H1 (cell line): ENCODE results near the gene SEH1L. TPM values are rescaled to one million over a fixed set of nuclear protein-coding genes. Genes with fewer than 3 reads are reported as not detected.

Experiments
- CTCF ChIA-PET: fragments of 300-600 bp; sonication (Branson Sonifier 250); formaldehyde crosslinking; loops from one replicate; lab custom pipeline; 2021; ENCODE audit not compliant: partially characterized antibody; lab: Charles Lee
- POLR2A ChIA-PET: fragments of 300-600 bp; sonication (Branson Sonifier 250); formaldehyde crosslinking; loops from one replicate; lab custom pipeline; 2021; ENCODE audit warnings: inconsistent platforms; ENCODE audit not compliant: partially characterized antibody; lab: Charles Lee
- DNase-seq, 2 experiments: peaks; one replicate each; pipeline versions ENCODE4 v3.0.0 to v3.0.0-alpha.2; 2010 to 2022; ENCODE audit warnings: low spot score in 2 of 2, low read depth in 1 of 2, mixed read lengths in 1 of 2
- FAIRE-seq: peaks from 2 replicates; lab custom pipeline; 2011; peaks lifted over from hg19 to GRCh38; lab: Jason Lieb, UNC
- H2AFZ ChIP-seq: 2 replicates; pipeline ENCODE4 v1.8.1; 2012; ENCODE audit warnings: low read length, inconsistent platforms
- H2AK5ac ChIP-seq: 2 replicates; pipeline ENCODE4 v1.6.1; 2013; ENCODE audit warnings: low read depth, low read length
- H2BK120ac ChIP-seq: replicated peaks from 2 replicates; pipeline ENCODE3; 2013; ENCODE audit warnings: low read depth, low read length, inconsistent platforms
- H2BK12ac ChIP-seq: 2 replicates; pipeline ENCODE4 v1.6.1; 2013; ENCODE audit warnings: low read depth, low read length
- H2BK15ac ChIP-seq: 2 replicates; pipeline ENCODE4 v1.6.1; 2013; ENCODE audit warnings: low read length
- H2BK20ac ChIP-seq: 2 replicates; pipeline ENCODE4 v1.6.1; 2013; ENCODE audit warnings: low read length
- H2BK5ac ChIP-seq: 2 replicates; pipeline ENCODE4 v1.6.1; 2013; ENCODE audit warnings: low read depth, low read length
- H3K14ac ChIP-seq: 2 replicates; pipeline ENCODE4 v1.6.1; 2013; ENCODE audit warnings: inconsistent platforms; ENCODE audit not compliant: insufficient read length
- H3K18ac ChIP-seq: 2 replicates; pipeline ENCODE4 v1.6.1; 2013; ENCODE audit warnings: low read length; ENCODE audit errors: extremely low read depth
- H3K23ac ChIP-seq: 2 replicates; pipeline ENCODE4 v1.6.1; 2013; ENCODE audit warnings: inconsistent platforms; ENCODE audit not compliant: insufficient read length
- H3K23me2 ChIP-seq: 2 replicates; pipeline ENCODE4 v1.6.1; 2013; ENCODE audit warnings: low read depth, low read length
- H3K27ac ChIP-seq: 2 replicates; pipeline ENCODE4 v1.6.1; 2011; ENCODE audit warnings: low read depth, low read length, inconsistent platforms
- H3K27me3 ChIP-seq, 4 experiments: replicated peaks in 1 of 4; 1 replicate in 1 of 4; 2 replicates in 3 of 4; pipeline versions ENCODE4 v1.6.1 to v1.8.1; 2011 to 2013; ENCODE audit warnings: low read length in 3 of 4, mild to moderate bottlenecking in 3 of 4, inconsistent platforms in 2 of 4, mixed read lengths in 2 of 4, moderate library complexity in 1 of 4; ENCODE audit not compliant: control insufficient read depth in 3 of 4, insufficient read depth in 3 of 4; ENCODE audit errors: extremely low read depth in 1 of 4
- H3K36me3 ChIP-seq, 4 experiments: 2 replicates each; pipeline versions ENCODE4 v1.6.1 to v1.8.1; 2011 to 2013; ENCODE audit warnings: mild to moderate bottlenecking in 4 of 4, low read length in 3 of 4, moderate library complexity in 2 of 4, control low read depth in 1 of 4, inconsistent platforms in 1 of 4; ENCODE audit not compliant: insufficient read depth in 4 of 4, control insufficient read depth in 2 of 4
- H3K4ac ChIP-seq: replicated peaks from 2 replicates; pipeline ENCODE3; 2013; ENCODE audit warnings: low read length, low read depth, mixed read lengths, inconsistent platforms; ENCODE audit not compliant: insufficient read length
- H3K4me1 ChIP-seq, 4 experiments: replicated peaks in 1 of 4; 1 replicate in 1 of 4; 2 replicates in 3 of 4; pipeline versions ENCODE4 v1.6.1 to v1.8.1; 2011 to 2013; ENCODE audit warnings: low read length in 3 of 4, inconsistent platforms in 2 of 4, mixed read lengths in 1 of 4; ENCODE audit not compliant: insufficient read depth in 4 of 4, control insufficient read depth in 3 of 4
- H3K4me2 ChIP-seq, 2 experiments: 2 replicates each; pipeline versions ENCODE4 v1.6.1 to v1.8.1; 2011 to 2013; ENCODE audit warnings: low read depth in 2 of 2, low read length in 2 of 2, control low read depth in 1 of 2, inconsistent platforms in 1 of 2, mild to moderate bottlenecking in 1 of 2; ENCODE audit not compliant: insufficient read depth in 1 of 2
- H3K4me3 ChIP-seq, 4 experiments: fragments of 200-600, 300-600 bp in 1 of 4; sonication (generic), shearing (Covaris generic), sonication (Bioruptor Twin) in 1 of 4; 2 replicates each; pipeline versions ENCODE4 v1.5.1 to v1.8.1; 2011 to 2016; ENCODE audit warnings: low read length in 4 of 4, low read depth in 3 of 4, control low read depth in 2 of 4, inconsistent platforms in 2 of 4, mild to moderate bottlenecking in 2 of 4, mixed read lengths in 1 of 4, moderate library complexity in 1 of 4; ENCODE audit not compliant: insufficient read depth in 2 of 4; ENCODE audit errors: extremely low read depth in 1 of 4
- H3K56ac ChIP-seq: replicated peaks from 2 replicates; pipeline ENCODE3; 2013; ENCODE audit warnings: low read depth, mild to moderate bottlenecking, mixed read lengths, low read length, inconsistent platforms; ENCODE audit not compliant: insufficient read length
- H3K79me1 ChIP-seq: 2 replicates; pipeline ENCODE4 v1.6.1; 2013; ENCODE audit warnings: low read depth, low read length, control low read depth
- H3K79me2 ChIP-seq, 2 experiments: 2 replicates each; pipeline versions ENCODE4 v1.6.1 to v1.8.1; 2012 to 2013; ENCODE audit warnings: low read length in 2 of 2, mild to moderate bottlenecking in 2 of 2, inconsistent platforms in 1 of 2; ENCODE audit not compliant: insufficient read depth in 2 of 2, control insufficient read depth in 1 of 2
- H3K9ac ChIP-seq, 4 experiments: replicated peaks in 1 of 4; 1 replicate in 1 of 4; 2 replicates in 3 of 4; pipeline versions ENCODE4 v1.6.1 to v1.8.1; 2011 to 2013; ENCODE audit warnings: low read depth in 3 of 4, low read length in 3 of 4, control low read depth in 2 of 4, mild to moderate bottlenecking in 2 of 4, moderate library complexity in 2 of 4, inconsistent platforms in 1 of 4; ENCODE audit errors: extremely low read depth in 1 of 4
- H3K9me3 ChIP-seq, 2 experiments: 2 replicates each; pipeline versions ENCODE4 v1.6.1 to v1.8.1; 2012 to 2013; ENCODE audit warnings: mild to moderate bottlenecking in 2 of 2, moderate library complexity in 2 of 2, control low read depth in 1 of 2, inconsistent platforms in 1 of 2, low read depth in 1 of 2, low read length in 1 of 2, mixed read lengths in 1 of 2; ENCODE audit not compliant: insufficient read depth in 2 of 2
- H4K20me1 ChIP-seq, 2 experiments: replicated peaks in 1 of 2; 2 replicates each; pipeline versions ENCODE3 to v1.8.1; 2011 to 2013; ENCODE audit warnings: inconsistent platforms in 2 of 2, low read length in 2 of 2, mild to moderate bottlenecking in 1 of 2; ENCODE audit not compliant: insufficient read depth in 2 of 2, control insufficient read depth in 1 of 2
- H4K5ac ChIP-seq: 2 replicates; pipeline ENCODE4 v1.6.1; 2013; ENCODE audit warnings: low read length, low read depth, mixed read lengths, inconsistent platforms; ENCODE audit not compliant: insufficient read length
- H4K8ac ChIP-seq: 2 replicates; pipeline ENCODE4 v1.8.0; 2013; ENCODE audit warnings: mild to moderate bottlenecking, moderate library complexity, low read length, inconsistent platforms; ENCODE audit not compliant: insufficient read depth; ENCODE audit errors: extremely low read depth
- H4K91ac ChIP-seq: replicated peaks from 2 replicates; pipeline ENCODE3; 2013; ENCODE audit warnings: low read length, mixed read lengths, inconsistent platforms; ENCODE audit not compliant: insufficient read length
- CBX5 ChIP-seq: fragments of 300-800, 300-1000 bp; sonication (generic); IDR thresholded peaks from 2 replicates; pipeline ENCODE4 v1.7.1; 2016; ENCODE audit warnings: antibody characterized with exemption, low read length, low read depth
- CBX8 ChIP-seq: fragments of 300-800, 300-1000 bp; sonication (generic); IDR thresholded peaks from 2 replicates; pipeline ENCODE4 v1.7.1; 2016; ENCODE audit warnings: low read depth, low read length, borderline replicate concordance
- E2F6 ChIP-seq: IDR thresholded peaks from 2 replicates; pipeline ENCODE4 v1.6.1; 2012; ENCODE audit warnings: inconsistent platforms
- EP300 ChIP-seq, 2 experiments: IDR thresholded peaks; 1 replicate in 1 of 2; 2 replicates in 1 of 2; pipeline ENCODE4 v1.6.1; 2011 to 2012; ENCODE audit warnings: low read depth in 2 of 2, low read length in 2 of 2, mild to moderate bottlenecking in 2 of 2, borderline replicate concordance in 1 of 2, inconsistent platforms in 1 of 2, moderate library complexity in 1 of 2
- FOSL1 ChIP-seq: IDR thresholded peaks from 2 replicates; pipeline ENCODE4 v1.6.1; 2011; ENCODE audit warnings: mild to moderate bottlenecking, low read depth, low read length, moderate library complexity; ENCODE audit not compliant: insufficient read depth
- KDM1A ChIP-seq: fragments of 200-600, 300-600 bp; sonication (generic); IDR thresholded peaks from 2 replicates; pipeline ENCODE4 v1.7.1; 2016; ENCODE audit warnings: mild to moderate bottlenecking, low read length, borderline replicate concordance
- PHF8 ChIP-seq: fragments of 200-600 bp; sonication (generic); conservative IDR thresholded peaks from 2 replicates; pipeline ENCODE4 v1.7.1; 2012; ENCODE audit warnings: low read depth, mild to moderate bottlenecking, inconsistent platforms, low read length, moderate library complexity
- POU5F1 ChIP-seq: IDR thresholded peaks from 2 replicates; pipeline ENCODE4 v1.6.1; 2011; ENCODE audit warnings: low read depth, mild to moderate bottlenecking, low read length, moderate library complexity
- SIRT6 ChIP-seq: IDR thresholded peaks from one replicate; pipeline ENCODE4 v1.7.1; 2012; ENCODE audit warnings: low read length, inconsistent platforms
- SP1 ChIP-seq: IDR thresholded peaks from 2 replicates; pipeline ENCODE4 v1.6.1; 2011; ENCODE audit warnings: low read depth, low read length
- USF2 ChIP-seq: IDR thresholded peaks from 2 replicates; pipeline ENCODE4 v1.6.1; 2011; ENCODE audit warnings: low read length, improper control_type of control experiment
- WGBS, 2 experiments: shearing (Covaris generic) in 1 of 2; methylation state at CpG; one replicate each; pipeline versions ENCODE4 v1.1.6 to v1.1.7; 2013 to 2015; ENCODE audit warnings: low lambda C conversion rate in 2 of 2, mixed read lengths in 2 of 2, inconsistent platforms in 1 of 2, low coverage in 1 of 2, missing lambda C conversion rate in 1 of 2; ENCODE audit not compliant: insufficient replicate concordance in 2 of 2, insufficient coverage in 1 of 2, insufficient read length in 1 of 2; ENCODE audit errors: extremely low coverage in 1 of 2, missing lambda C conversion rate in 1 of 2; 5-methylcytosine and 5-hydroxymethylcytosine counted together
- polyA plus RNA-seq, 7 experiments: library from polyadenylated mRNA; depleted of rRNA in 3 of 7; stranded (reverse) in 5 of 7; unstranded in 2 of 7; fragments of >200 nt in 5 of 7; fragments of 200-250 nt in 2 of 7; gene quantifications; 1 replicate in 5 of 7; 2 replicates in 1 of 7; 4 replicates in 1 of 7; pipeline versions ENCODE4 v1.2.1 to v1.2.3, GENCODE V29; 2011 to 2013; ENCODE audit warnings: missing spikeins in 2 of 7, mixed read lengths in 2 of 7
- total RNA-seq: library from RNA; stranded (reverse); fragmentation: NEBNext Ultra II Directional; extraction: Animal tissue kit (Norgen Biotek cat#: 25700); gene quantifications from 2 replicates; pipeline ENCODE4 v1.2.1, GENCODE V29; 2021

Gene SEH1L
- total and polyA plus RNA-seq, 2 of the 8 experiments (the other 6 are each of a cell fraction or from before 2014, with no cell fraction given), result 41.7 to 96.7 TPM

- no peak overlapping the region for H3K4ac ChIP-seq
- H2BK20ac ChIP-seq, result no peak overlapping the region
- H3K18ac ChIP-seq, result peak overlapping the region; percentile 99
- no peak overlapping the region for H3K23ac ChIP-seq
- H3K4me3 ChIP-seq, result peak overlapping the region; percentile 85 to 97 (median 88)
- H4K5ac ChIP-seq, result peak overlapping the region; percentile 88
- H3K79me2 ChIP-seq, result peaks cover 31 to 50% of the 10 kb centered on the region in 2 experiments
- WGBS, 2 experiments, result 5% methylated on average over 7 of the region's 7 CpGs; no CpG with 5 or more reads in 1 of the 2 experiments
- peak overlapping the region; percentile 89 for H3K56ac ChIP-seq
- no peaks in the 10 kb centered on the region for H3K9me3 ChIP-seq
- H3K27ac ChIP-seq, result peak overlapping the region; percentile 87; the same call in 1 of the 2 replicates
- H2AFZ ChIP-seq, result peak overlapping the region; percentile 90
- no peak overlapping the region for H2AK5ac ChIP-seq
- no peaks in the 10 kb centered on the region for H3K27me3 ChIP-seq
- peak overlapping the region; percentile 73 to 85 for H3K4me2 ChIP-seq
- peaks cover 20% of the 10 kb centered on the region for H3K79me1 ChIP-seq
- no peak overlapping the region for H2BK15ac ChIP-seq
- H3K23me2 ChIP-seq, result peaks cover 17% of the 10 kb centered on the region
- peaks cover 2 to 12% (median 3%) of the 10 kb centered on the region in 4 experiments; a peak in 4 of 7 replicates for H3K4me1 ChIP-seq
- 0 out of 8 replicates have a peak, but pooled peaks cover 0 to 2% (median under 1%) of the 10 kb centered on the region in 4 experiments for H3K36me3 ChIP-seq
- no peak overlapping the region for H4K91ac ChIP-seq
- H2BK5ac ChIP-seq, result peak overlapping the region; percentile 99
- peaks cover 1 to 2% of the 10 kb centered on the region in 2 experiments for H4K20me1 ChIP-seq
- H2BK120ac ChIP-seq, result no peak overlapping the region
- H3K9ac ChIP-seq, result peak overlapping the region in 3 of 4 experiments; percentile 64 to 79 (median 67); a peak in 6 of 7 replicates
- H2BK12ac ChIP-seq, result no peak overlapping the region
- ChIA-PET CTCF (interaction anchor here (1.7 kb wide), 1 partner anchor 9 kb away, joined by 4 read pairs; no protein-coding TSS in a partner anchor), POLR2A (interaction anchor here (1.3 to 1.6 kb wide), 4 partner anchors 9 to 80 kb away, joined by 4 to 7 read pairs (median 6); partner anchors contain the start of gene SEH1L)
- H4K8ac ChIP-seq, result no peak overlapping the region
- DNase-seq (no peak), FAIRE-seq (no peak)
- H3K14ac ChIP-seq, result no peak overlapping the region
- TF ChIP-seq KDM1A (no peak), USF2 (no peak), SIRT6 (no peak), POU5F1 (no peak), PHF8 (no peak), FOSL1 (no peak), EP300 (IDR thresholded peaks at IDR 0.05; ENCODE audit: borderline replicate concordance in 1 of 2, low read depth in 2 of 2, low read length in 2 of 2) (no peak), CBX5 (no peak), E2F6 (no peak), CBX8 (no peak), SP1 (no peak)
These were observed 44.0 kb downstream of the SEH1L start for GRCh38 chr18:12991821-12992179.
